Right lobe of liver (tissue), 4 donors: Measurements from ENCODE around the gene CTDP1.

Experiments
- POLR2A ChIP-seq: fragments of 450-650 bp; IDR thresholded peaks from one replicate; pipeline ENCODE4 v1.6.1; 2017; ENCODE audit warnings: antibody characterized with exemption, mild to moderate bottlenecking
- TF ChIP-seq, protein P1 (sequence below), 4 donors: fragments of 200-600 bp in 3 of 4; fragments of 450-650 bp in 1 of 4; IDR thresholded peaks; one replicate each; pipeline versions ENCODE4 v1.5.1 to v1.8.0; 2016 to 2022; ENCODE audit warnings: antibody characterized with exemption in 4 of 4, mild to moderate bottlenecking in 2 of 4
- donor health status: DM: no; HTN: no; CAD: no.
- donor health status: DM: no; HTN: no; CAD: no.
- donor health status: DM: no; HTN: yes; CAD: no.

DNA sequence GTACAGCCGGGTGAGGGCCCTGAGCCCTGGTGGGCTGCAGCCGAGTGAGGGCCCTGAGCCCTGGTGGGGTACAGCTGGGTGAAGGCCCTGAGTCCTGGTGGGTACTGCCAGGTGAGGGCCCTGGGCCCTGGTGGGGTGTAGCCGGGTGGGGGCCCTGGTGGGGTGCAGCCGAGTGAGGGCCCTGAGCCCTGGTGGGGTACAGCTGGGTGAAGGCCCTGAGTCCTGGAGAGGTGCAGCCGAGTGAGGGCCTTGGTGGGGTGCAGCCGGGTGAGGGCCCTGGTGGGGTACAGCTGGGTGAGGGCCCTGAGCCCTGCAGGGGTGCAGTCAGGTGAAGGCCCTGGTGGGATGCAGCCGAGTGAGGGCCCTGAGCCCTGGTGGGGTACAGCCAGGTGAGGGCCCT is 37.5 kb downstream of the CTDP1 start:
- TF ChIP-seq, protein P1, sequence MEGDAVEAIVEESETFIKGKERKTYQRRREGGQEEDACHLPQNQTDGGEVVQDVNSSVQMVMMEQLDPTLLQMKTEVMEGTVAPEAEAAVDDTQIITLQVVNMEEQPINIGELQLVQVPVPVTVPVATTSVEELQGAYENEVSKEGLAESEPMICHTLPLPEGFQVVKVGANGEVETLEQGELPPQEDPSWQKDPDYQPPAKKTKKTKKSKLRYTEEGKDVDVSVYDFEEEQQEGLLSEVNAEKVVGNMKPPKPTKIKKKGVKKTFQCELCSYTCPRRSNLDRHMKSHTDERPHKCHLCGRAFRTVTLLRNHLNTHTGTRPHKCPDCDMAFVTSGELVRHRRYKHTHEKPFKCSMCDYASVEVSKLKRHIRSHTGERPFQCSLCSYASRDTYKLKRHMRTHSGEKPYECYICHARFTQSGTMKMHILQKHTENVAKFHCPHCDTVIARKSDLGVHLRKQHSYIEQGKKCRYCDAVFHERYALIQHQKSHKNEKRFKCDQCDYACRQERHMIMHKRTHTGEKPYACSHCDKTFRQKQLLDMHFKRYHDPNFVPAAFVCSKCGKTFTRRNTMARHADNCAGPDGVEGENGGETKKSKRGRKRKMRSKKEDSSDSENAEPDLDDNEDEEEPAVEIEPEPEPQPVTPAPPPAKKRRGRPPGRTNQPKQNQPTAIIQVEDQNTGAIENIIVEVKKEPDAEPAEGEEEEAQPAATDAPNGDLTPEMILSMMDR (IDR thresholded peaks at IDR 0.05) = no peak
- no peak for TF ChIP-seq POLR2A
